Effector memory CD8-positive, alpha-beta T cell (primary cell): ENCODE data around the gene FABP2.

Experiments
- ATAC-seq: fragments of 150-1000 bp; cut with Tn5 transposase; replicated peaks from 2 replicates; pipeline ENCODE4 v1.10.0; 2021; ENCODE audit warnings: mild to moderate bottlenecking, moderate library complexity
- DNase-seq, 3 experiments: peaks; one replicate each; pipeline ENCODE4 v3.0.0; 2021
- H3K27ac Mint-ChIP-seq, 2 donors: one replicate each; pipeline ENCODE4 v1.8.0; 2022; ENCODE audit warnings: mild to moderate bottlenecking in 2 of 2, mixed read lengths in 2 of 2, moderate library complexity in 2 of 2
- H3K27me3 Mint-ChIP-seq, 2 donors: one replicate each; pipeline ENCODE4 v1.8.0; 2022; ENCODE audit warnings: mixed read lengths in 2 of 2
- H3K36me3 Mint-ChIP-seq: one replicate; pipeline ENCODE4 v1.8.0; 2022; ENCODE audit warnings: mild to moderate bottlenecking, moderate library complexity, mixed read lengths; ENCODE audit not compliant: insufficient read depth
- H3K4me1 Mint-ChIP-seq, 2 donors: one replicate each; pipeline ENCODE4 v1.8.0; 2022; ENCODE audit warnings: low read depth in 2 of 2, mixed read lengths in 2 of 2
- H3K4me3 Mint-ChIP-seq, 2 donors: one replicate each; pipeline ENCODE4 v1.8.0; 2022; ENCODE audit warnings: mild to moderate bottlenecking in 2 of 2, mixed read lengths in 2 of 2, moderate library complexity in 2 of 2
- H3K9me3 Mint-ChIP-seq, 2 donors: one replicate each; pipeline ENCODE4 v1.8.0; 2022; ENCODE audit warnings: mixed read lengths in 2 of 2

Gene FABP2

DNA sequence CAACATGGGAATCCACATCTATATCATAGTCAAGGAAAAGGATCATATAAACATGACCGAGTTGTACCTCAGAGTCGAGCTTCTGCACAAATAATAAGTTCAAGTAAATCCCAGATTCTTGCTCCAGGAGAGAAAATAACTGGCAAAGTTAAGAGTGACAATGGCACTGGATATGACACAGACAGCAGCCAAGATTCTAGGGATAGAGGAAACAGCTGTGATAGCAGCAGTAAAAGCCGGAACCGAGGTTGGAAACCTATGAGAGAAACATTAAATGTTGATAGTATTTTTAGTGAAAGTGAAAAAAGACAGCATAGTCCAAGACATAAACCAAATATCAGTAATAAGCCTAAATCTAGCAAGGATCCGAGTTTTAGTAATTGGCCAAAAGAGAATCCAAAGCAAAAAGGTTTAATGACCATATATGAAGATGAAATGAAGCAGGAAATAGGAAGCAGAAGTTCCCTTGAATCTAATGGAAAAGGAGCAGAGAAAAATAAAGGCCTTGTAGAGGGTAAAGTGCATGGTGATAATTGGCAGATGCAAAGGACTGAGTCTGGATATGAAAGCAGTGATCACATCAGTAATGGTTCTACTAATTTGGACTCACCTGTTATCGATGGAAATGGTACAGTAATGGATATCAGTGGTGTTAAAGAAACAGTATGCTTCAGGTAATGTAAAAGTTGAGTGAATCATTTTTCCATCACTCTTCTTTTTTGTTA is 50.4 kb downstream of the FABP2 start:
- no peaks in the 10 kb centered on the region for H3K27me3 Mint-ChIP-seq
- no peak for ATAC-seq
- peaks cover 9% of the 10 kb centered on the region for H3K36me3 Mint-ChIP-seq
- no peaks in the 10 kb centered on the region for H3K4me1 Mint-ChIP-seq
- no peak overlapping the region for H3K27ac Mint-ChIP-seq
- DNase-seq: no peak
- H3K4me3 Mint-ChIP-seq: no peak overlapping the region
- H3K9me3 Mint-ChIP-seq: no peaks in the 10 kb centered on the region

- H3K4me1 Mint-ChIP-seq: no peaks in the 10 kb centered on the region
- ATAC-seq (no peak), DNase-seq (no peak)
- H3K27ac Mint-ChIP-seq: no peak overlapping the region
- no peaks in the 10 kb centered on the region for H3K27me3 Mint-ChIP-seq
- no peak overlapping the region for H3K4me3 Mint-ChIP-seq
- peaks cover 9% of the 10 kb centered on the region for H3K36me3 Mint-ChIP-seq
- no peaks in the 10 kb centered on the region for H3K9me3 Mint-ChIP-seq
These were observed 53.5 kb downstream of the FABP2 start for GRCh38 chr4:119268466-119268865.
